Neural progenitor cell (in vitro differentiated cells): Measurements from ENCODE around the gene KRT78. TPM values are rescaled to one million over a fixed set of nuclear protein-coding genes. Genes with fewer than 3 reads are reported as not detected.
A peak's percentile ranks its signal among the peaks of the same experiment; 100 is the strongest.

Experiments used
- DNase-seq: peaks from one replicate; pipeline ENCODE4 v3.0.0-alpha.2; 2016; ENCODE audit warnings: low spot score
- H2AFZ ChIP-seq: fragments of 200-600 bp; sonication (generic); replicated peaks from 2 replicates; pipeline ENCODE4 v1.6.1; 2016; ENCODE audit warnings: antibody characterized with exemption
- H3F3A ChIP-seq: fragments of 200-600 bp; sonication (generic); 2 replicates; pipeline ENCODE4 v1.6.1; 2016; ENCODE audit warnings: antibody characterized with exemption, low read depth
- H3K27ac ChIP-seq: fragments of 200-600 bp; sonication (generic); 2 replicates; pipeline ENCODE4 v1.5.1; 2016; ENCODE audit warnings: mild to moderate bottlenecking
- H3K27me3 ChIP-seq: fragments of 200-600 bp; sonication (generic); 2 replicates; pipeline ENCODE4 v1.6.1; 2016; ENCODE audit warnings: mild to moderate bottlenecking, moderate library complexity
- H3K36me3 ChIP-seq: fragments of 200-600 bp; sonication (generic); 2 replicates; pipeline ENCODE4 v1.5.1; 2016
- H3K4me1 ChIP-seq: fragments of 200-600 bp; sonication (generic); 2 replicates; pipeline ENCODE4 v1.6.1; 2016; ENCODE audit warnings: mixed run types
- H3K4me2 ChIP-seq: fragments of 200-600 bp; sonication (generic); 2 replicates; pipeline ENCODE4 v1.6.1; 2016
- H3K4me3 ChIP-seq: fragments of 200-600 bp; sonication (generic); 2 replicates; pipeline ENCODE4 v1.5.1; 2016
- H3K79me2 ChIP-seq: fragments of 200-600 bp; sonication (generic); 2 replicates; pipeline ENCODE4 v1.6.1; 2016; ENCODE audit warnings: low read depth
- H3K9ac ChIP-seq: fragments of 200-600 bp; sonication (generic); 2 replicates; pipeline ENCODE4 v1.6.1; 2016
- H3K9me3 ChIP-seq: fragments of 200-600 bp; sonication (generic); 2 replicates; pipeline ENCODE4 v1.5.1; 2016; ENCODE audit warnings: low read depth
- H4K20me1 ChIP-seq: fragments of 200-600 bp; sonication (generic); 2 replicates; pipeline ENCODE4 v1.6.1; 2016; ENCODE audit warnings: low read depth
- H3K27ac Mint-ChIP-seq: 3 replicates; pipeline ENCODE4 v1.8.0; 2021; ENCODE audit warnings: mixed read lengths
- H3K27me3 Mint-ChIP-seq: 2 replicates; pipeline ENCODE4 v1.8.0; 2022; ENCODE audit warnings: low read depth, mild to moderate bottlenecking, inconsistent platforms, moderate library complexity, mixed read lengths; ENCODE audit not compliant: insufficient read depth
- H3K36me3 Mint-ChIP-seq: 3 replicates; pipeline ENCODE4 v1.8.0; 2021; ENCODE audit warnings: mixed read lengths
- H3K4me1 Mint-ChIP-seq: 3 replicates; pipeline ENCODE4 v1.8.0; 2021; ENCODE audit warnings: mixed read lengths
- H3K4me3 Mint-ChIP-seq: 3 replicates; pipeline ENCODE4 v1.8.0; 2021; ENCODE audit warnings: mild to moderate bottlenecking, moderate library complexity, mixed read lengths
- H3K9me3 Mint-ChIP-seq: 3 replicates; pipeline ENCODE4 v1.8.0; 2020; ENCODE audit warnings: mixed read lengths
- EZH2 ChIP-seq: fragments of 200-600 bp; sonication (generic); IDR thresholded peaks from 2 replicates; pipeline ENCODE4 v1.6.1; 2017; ENCODE audit warnings: antibody characterized with exemption, mild to moderate bottlenecking, moderate library complexity
- EZH2phosphoT487 ChIP-seq: fragments of 200-600 bp; sonication (generic); IDR thresholded peaks from 2 replicates; pipeline ENCODE4 v1.6.1; 2017; ENCODE audit warnings: antibody characterized with exemption
- total RNA-seq: library from RNA; depleted of rRNA; stranded (reverse); fragments of >200 nt; gene quantifications from 2 replicates; pipeline ENCODE4 v1.2.3, GENCODE V29; 2015; ENCODE audit warnings: low replicate concordance
- TF ChIP-seq, protein P1 (sequence below): fragments of 200-600 bp; sonication (generic); IDR thresholded peaks from 2 replicates; pipeline ENCODE4 v1.5.1; 2017; ENCODE audit warnings: antibody characterized with exemption, mild to moderate bottlenecking

Gene KRT78
- total RNA-seq, 1 donor from 2014 or later = not detected

- no peak overlapping the region for H3K4me3 ChIP-seq
- no peak overlapping the region for H2AFZ ChIP-seq
- H3K79me2 ChIP-seq = no peaks in the 10 kb centered on the region
- H3K36me3 Mint-ChIP-seq = no peaks in the 10 kb centered on the region
- no peaks in the 10 kb centered on the region for H3K36me3 ChIP-seq
- H3K9me3 Mint-ChIP-seq = no peaks in the 10 kb centered on the region
- peaks cover 14% of the 10 kb centered on the region for H3K27me3 Mint-ChIP-seq
- peak overlapping the region; percentile 29 for H3K27ac Mint-ChIP-seq
- TF ChIP-seq, protein P1, sequence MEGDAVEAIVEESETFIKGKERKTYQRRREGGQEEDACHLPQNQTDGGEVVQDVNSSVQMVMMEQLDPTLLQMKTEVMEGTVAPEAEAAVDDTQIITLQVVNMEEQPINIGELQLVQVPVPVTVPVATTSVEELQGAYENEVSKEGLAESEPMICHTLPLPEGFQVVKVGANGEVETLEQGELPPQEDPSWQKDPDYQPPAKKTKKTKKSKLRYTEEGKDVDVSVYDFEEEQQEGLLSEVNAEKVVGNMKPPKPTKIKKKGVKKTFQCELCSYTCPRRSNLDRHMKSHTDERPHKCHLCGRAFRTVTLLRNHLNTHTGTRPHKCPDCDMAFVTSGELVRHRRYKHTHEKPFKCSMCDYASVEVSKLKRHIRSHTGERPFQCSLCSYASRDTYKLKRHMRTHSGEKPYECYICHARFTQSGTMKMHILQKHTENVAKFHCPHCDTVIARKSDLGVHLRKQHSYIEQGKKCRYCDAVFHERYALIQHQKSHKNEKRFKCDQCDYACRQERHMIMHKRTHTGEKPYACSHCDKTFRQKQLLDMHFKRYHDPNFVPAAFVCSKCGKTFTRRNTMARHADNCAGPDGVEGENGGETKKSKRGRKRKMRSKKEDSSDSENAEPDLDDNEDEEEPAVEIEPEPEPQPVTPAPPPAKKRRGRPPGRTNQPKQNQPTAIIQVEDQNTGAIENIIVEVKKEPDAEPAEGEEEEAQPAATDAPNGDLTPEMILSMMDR = no peak
- no peak for TF ChIP-seq EZH2phosphoT487
- TF ChIP-seq EZH2 = no peak
- H3K4me2 ChIP-seq = peak overlapping the region; percentile 47
- H3K27ac ChIP-seq = no peak overlapping the region
- H3K9ac ChIP-seq = no peak overlapping the region
- H3K4me1 Mint-ChIP-seq = peaks cover 25% of the 10 kb centered on the region
- no peaks in the 10 kb centered on the region for H3K9me3 ChIP-seq
- H4K20me1 ChIP-seq = no peaks in the 10 kb centered on the region
- no peaks in the 10 kb centered on the region for H3K27me3 ChIP-seq
- peaks cover 12% of the 10 kb centered on the region for H3F3A ChIP-seq
- H3K4me3 Mint-ChIP-seq = no peak overlapping the region
- no peak for DNase-seq
- peaks cover 40% of the 10 kb centered on the region for H3K4me1 ChIP-seq
Observed at GRCh38 chr12:52820521-52820920, 28.3 kb downstream of the KRT78 start.

DNA sequence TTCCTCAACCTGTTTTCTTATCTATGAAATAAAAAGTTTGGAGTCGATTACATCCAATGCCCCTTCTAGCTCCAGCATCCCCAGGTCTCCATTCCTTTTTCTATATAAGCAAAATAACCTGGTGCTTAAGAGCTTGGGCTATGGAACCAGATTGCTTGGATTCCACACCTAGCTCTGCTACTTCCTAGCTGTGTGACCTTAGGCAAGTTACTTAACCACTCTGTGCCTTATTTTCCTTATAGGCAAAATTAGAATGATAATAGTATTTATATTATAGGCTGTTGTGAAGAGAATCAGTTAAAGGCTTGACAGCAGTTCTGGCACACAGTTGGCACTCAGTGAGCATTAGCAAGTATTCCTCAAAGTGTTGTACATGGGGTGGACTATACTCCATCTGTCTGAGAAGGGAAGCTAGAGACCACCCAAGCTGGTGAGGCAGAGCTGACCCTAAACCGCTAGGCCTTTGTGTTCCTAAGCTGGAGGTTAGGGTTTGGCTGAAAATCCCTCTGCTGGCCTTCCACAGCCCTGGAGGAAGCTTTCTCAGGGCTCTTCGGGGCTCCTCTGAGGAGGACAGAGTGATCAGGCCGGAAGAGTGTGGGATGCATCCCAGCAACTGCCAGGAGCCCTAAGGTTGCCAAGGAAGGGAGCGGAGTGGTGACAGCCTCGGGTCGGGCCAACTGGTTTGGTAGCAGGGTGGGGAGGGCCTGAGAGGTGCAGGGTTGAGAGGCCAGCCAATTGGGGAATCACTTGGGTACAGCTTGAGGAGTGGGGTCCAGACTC is 28.9 kb downstream of the KRT78 start:
- DNase-seq = peak; percentile 74
- H3K36me3 Mint-ChIP-seq = no peaks in the 10 kb centered on the region

GRCh38 chr12:52818887-52819420 is 29.8 kb downstream of the KRT78 start:
- Histone ChIP-seq H3K9me3 (no peaks in the 10 kb centered on the region), H4K20me1 (no peaks in the 10 kb centered on the region), H3K36me3 (no peaks in the 10 kb centered on the region), H3K9ac (no peak overlapping the region), H3K27me3 (no peaks in the 10 kb centered on the region), H3F3A (peaks cover 12% of the 10 kb centered on the region), H2AFZ (no peak overlapping the region), H3K27ac (peak overlapping the region; percentile 65), H3K4me1 (peaks cover 40% of the 10 kb centered on the region), H3K4me3 (no peak overlapping the region), H3K4me2 (peak overlapping the region; percentile 45), H3K79me2 (no peaks in the 10 kb centered on the region)
- no peaks in the 10 kb centered on the region for H3K36me3 Mint-ChIP-seq
- H3K27me3 Mint-ChIP-seq = peaks cover 15% of the 10 kb centered on the region
- H3K4me3 Mint-ChIP-seq = no peak overlapping the region
- H3K27ac Mint-ChIP-seq = no peak overlapping the region
- TF ChIP-seq EZH2phosphoT487 (no peak), EZH2 (no peak)
- TF ChIP-seq, protein P1 = no peak
- peaks cover 25% of the 10 kb centered on the region for H3K4me1 Mint-ChIP-seq
- H3K9me3 Mint-ChIP-seq = no peaks in the 10 kb centered on the region
- DNase-seq = no peak

More for the DNA sequence above, 28.9 kb downstream of the KRT78 start:
- Histone ChIP-seq H3K4me1 (peaks cover 40% of the 10 kb centered on the region), H2AFZ (no peak overlapping the region), H3K9me3 (no peaks in the 10 kb centered on the region), H3K4me3 (no peak overlapping the region), H3K27me3 (no peaks in the 10 kb centered on the region), H3K79me2 (no peaks in the 10 kb centered on the region), H3F3A (peaks cover 12% of the 10 kb centered on the region), H4K20me1 (no peaks in the 10 kb centered on the region), H3K9ac (no peak overlapping the region), H3K4me2 (peak overlapping the region; percentile 47), H3K36me3 (no peaks in the 10 kb centered on the region), H3K27ac (no peak overlapping the region)
- peaks cover 13% of the 10 kb centered on the region for H3K27me3 Mint-ChIP-seq
- H3K9me3 Mint-ChIP-seq = no peaks in the 10 kb centered on the region
- peaks cover 25% of the 10 kb centered on the region for H3K4me1 Mint-ChIP-seq
- no peak overlapping the region for H3K4me3 Mint-ChIP-seq
- no peak overlapping the region for H3K27ac Mint-ChIP-seq
- TF ChIP-seq, protein P1 = peak; percentile 7
- no peak for TF ChIP-seq EZH2
